Thoracic aorta (tissue), 2 donors: ENCODE results near the gene LRRC73. TPM values are rescaled to one million over a fixed set of nuclear protein-coding genes. Genes with fewer than 3 reads are reported as not detected.
A peak's percentile ranks its signal among the peaks of the same experiment; 100 is the strongest.
"Not testable (repeated sequence)": the region's sequence is repeated elsewhere in the genome, so short reads cannot be mapped to it uniquely, and the experiment has no call there.

Source experiments
- ATAC-seq: fragments of 150-250 bp; one replicate; pipeline ENCODE4 v1.8.0; 2017; ENCODE audit warnings: low read depth; ENCODE audit not compliant: insufficient number of reproducible peaks, low FRiP score
- DNase-seq: peaks from one replicate; pipeline ENCODE4 v3.0.0-alpha.2; 2020; ENCODE audit warnings: low spot score
- H3K27ac ChIP-seq, 2 donors: fragments of 200-600 bp; sonication (generic); 1 replicate in 1 of 2; 2 replicates in 1 of 2; pipeline ENCODE4 v1.5.1; 2016; ENCODE audit warnings: mild to moderate bottlenecking in 2 of 2, moderate library complexity in 2 of 2
- H3K27me3 ChIP-seq: fragments of 200-600 bp; sonication (generic); replicated peaks from 2 replicates; pipeline ENCODE4 v1.6.0; 2016; ENCODE audit warnings: mild to moderate bottlenecking; ENCODE audit not compliant: insufficient read depth
- H3K36me3 ChIP-seq: fragments of 200-600 bp; sonication (generic); one replicate; pipeline ENCODE4 v1.5.1; 2016
- H3K4me1 ChIP-seq, 2 donors: fragments of 200-600 bp; sonication (generic); 1 replicate in 1 of 2; 2 replicates in 1 of 2; pipeline versions ENCODE4 v1.5.1 to v1.6.0; 2016; ENCODE audit warnings: low read depth in 2 of 2, mild to moderate bottlenecking in 1 of 2; ENCODE audit not compliant: control insufficient read depth in 1 of 2
- H3K4me3 ChIP-seq: fragments of 200-600 bp; sonication (generic); 2 replicates; pipeline ENCODE4 v1.5.1; 2016; ENCODE audit warnings: mild to moderate bottlenecking
- H3K9me3 ChIP-seq: fragments of 200-600 bp; sonication (generic); 2 replicates; pipeline ENCODE4 v1.5.1; 2016
- CTCF ChIP-seq: fragments of 200-600 bp; sonication (generic); IDR thresholded peaks from one replicate; pipeline ENCODE4 v1.5.1; 2019; ENCODE audit warnings: antibody characterized with exemption
- total RNA-seq, 2 donors: library from RNA; depleted of rRNA; stranded (reverse); fragments of >200 nt; gene quantifications; one replicate each; pipeline versions ENCODE4 v1.1.0 to v1.2.3, GENCODE V29; 2016

Gene LRRC73
- total RNA-seq, 2 donors from 2014 or later, result 0.54 to 0.63 TPM

- Histone ChIP-seq H3K4me3 (no peak overlapping the region), H3K27ac (peak overlapping the region; percentile 2 to 39), H3K27me3 (no peaks in the 10 kb centered on the region), H3K36me3 (peaks cover 41% of the 10 kb centered on the region), H3K9me3 (no peaks in the 10 kb centered on the region), H3K4me1 (peaks cover 17 to 46% of the 10 kb centered on the region in 2 donors)
- DNase-seq, result no peak
- TF ChIP-seq CTCF, result no peak
- ATAC-seq, result no peak
Observed at GRCh38 chr6:43499028-43499815, 10.9 kb downstream of the LRRC73 start.

GRCh38 chr6:43498291-43498690, 11.9 kb downstream of the LRRC73 start:
- not testable (repeated sequence) for H3K4me3 ChIP-seq, ATAC-seq, H3K27ac ChIP-seq, H3K9me3 ChIP-seq, DNase-seq, H3K27me3 ChIP-seq
- H3K36me3 ChIP-seq, result peaks cover 34% of the 10 kb centered on the region
- peaks cover 17 to 46% of the 10 kb centered on the region in 2 donors for H3K4me1 ChIP-seq

- H3K9me3 ChIP-seq, result no peaks in the 10 kb centered on the region
- H3K4me1 ChIP-seq, result peaks cover 19 to 46% of the 10 kb centered on the region in 2 donors
- H3K36me3 ChIP-seq, result peaks cover 29% of the 10 kb centered on the region
- no peak for TF ChIP-seq CTCF
- H3K27ac ChIP-seq, result no peak overlapping the region
- ATAC-seq, result no peak
- no peak for DNase-seq
- H3K27me3 ChIP-seq, result no peaks in the 10 kb centered on the region
- H3K4me3 ChIP-seq, result no peak overlapping the region
Observed at GRCh38 chr6:43497689-43498088, 12.5 kb downstream of the LRRC73 start.

GRCh38 chr6:43497129-43497396, 13.1 kb downstream of the LRRC73 start:
- no peaks in the 10 kb centered on the region for H3K9me3 ChIP-seq
- H3K27ac ChIP-seq, result no peak overlapping the region
- peaks cover 24% of the 10 kb centered on the region for H3K36me3 ChIP-seq
- H3K4me3 ChIP-seq, result no peak overlapping the region
- no peak for TF ChIP-seq CTCF
- H3K27me3 ChIP-seq, result no peaks in the 10 kb centered on the region
- DNase-seq (no peak), ATAC-seq (no peak)
- peaks cover 25 to 46% of the 10 kb centered on the region in 2 donors for H3K4me1 ChIP-seq

DNA sequence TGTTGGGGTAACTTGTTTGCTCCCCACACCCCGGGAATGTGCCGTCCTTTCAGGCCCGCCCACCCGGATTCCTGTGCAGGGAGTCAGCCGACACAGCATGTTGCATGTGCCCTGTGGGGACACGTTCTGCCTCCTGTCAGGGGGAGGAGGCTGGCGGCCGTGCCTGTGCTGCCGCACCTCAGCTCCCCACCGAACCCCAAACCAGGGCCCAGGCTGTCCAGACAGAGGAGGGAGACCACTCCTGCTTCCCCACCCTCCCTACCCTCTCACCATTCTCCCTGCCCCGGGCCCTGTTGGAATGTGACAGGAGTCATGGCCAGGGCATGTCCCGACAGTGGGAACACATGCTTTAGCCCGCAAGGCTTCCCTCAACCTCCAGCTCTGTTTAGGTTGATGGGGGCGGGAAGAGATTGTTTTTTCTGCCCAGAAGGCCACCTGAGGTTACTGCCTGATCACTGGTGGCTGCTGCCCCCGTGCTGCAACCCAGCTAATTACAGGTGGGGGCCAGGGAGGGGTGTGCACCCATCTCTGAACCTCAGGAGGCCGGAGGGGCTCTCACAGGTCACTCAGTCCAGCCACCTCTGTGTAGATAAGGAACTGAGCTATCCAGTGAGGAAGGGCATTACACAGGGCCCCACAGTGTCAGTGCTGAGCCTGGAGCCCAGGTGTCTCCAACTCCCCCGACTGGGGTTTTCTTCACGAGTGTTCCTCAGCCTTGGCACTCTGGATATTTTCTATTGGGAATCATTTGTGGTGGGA, 13.6 kb downstream of the LRRC73 start:
- H3K36me3 ChIP-seq, result peaks cover 22% of the 10 kb centered on the region
- ATAC-seq (no peak), DNase-seq (no peak)
- peak overlapping the region; percentile 28 to 40 for H3K27ac ChIP-seq
- TF ChIP-seq CTCF, result peak; percentile 60
- H3K27me3 ChIP-seq, result no peaks in the 10 kb centered on the region
- no peaks in the 10 kb centered on the region for H3K9me3 ChIP-seq
- peaks cover 30 to 46% of the 10 kb centered on the region in 2 donors for H3K4me1 ChIP-seq
- peak overlapping the region; percentile 21 for H3K4me3 ChIP-seq
